CD4-positive, alpha-beta T cell (primary cell): Measurements from ENCODE around the gene NCK2. TPM values are rescaled to one million over a fixed set of nuclear protein-coding genes. Genes with fewer than 3 reads are reported as not detected.

Source experiments
- ATAC-seq: fragments of 200-7000 bp; cut with Tn5 transposase; one replicate; pipeline ENCODE4 v1.10.0; 2022; ENCODE audit warnings: mild to moderate bottlenecking; ENCODE audit not compliant: poor library complexity
- CTCF ChIA-PET: fragments of 350-600 bp; sonication (Branson Sonifier 250); formaldehyde crosslinking; loops from one replicate; lab custom pipeline; 2021; ENCODE audit warnings: antibody characterized with exemption, inconsistent platforms; lab: Charles Lee
- POLR2A ChIA-PET: fragments of 350-600 bp; sonication (Branson Sonifier 250); formaldehyde crosslinking; loops from one replicate; lab custom pipeline; 2021; ENCODE audit warnings: antibody characterized with exemption, inconsistent platforms; lab: Charles Lee
- DNase-seq, 14 experiments: peaks; one replicate each; pipeline ENCODE4 v3.0.0-alpha.2; 2013 to 2020; ENCODE audit warnings: mixed read lengths in 2 of 14
- H3K27ac ChIP-seq, 2 donors: one replicate each; pipeline versions ENCODE4 v1.5.1 to v1.7.0; 2013; ENCODE audit warnings: low read length in 2 of 2, low read depth in 1 of 2, mild to moderate bottlenecking in 1 of 2
- H3K27me3 ChIP-seq, 2 experiments: 1 replicate in 1 of 2; 2 replicates in 1 of 2; pipeline versions ENCODE4 v1.6.1 to v1.7.0; 2013; ENCODE audit warnings: low read length in 2 of 2, control low read depth in 1 of 2, mild to moderate bottlenecking in 1 of 2, moderate library complexity in 1 of 2; ENCODE audit not compliant: insufficient read depth in 2 of 2, control insufficient read depth in 1 of 2
- H3K36me3 ChIP-seq: one replicate; pipeline ENCODE4 v1.6.1; 2013; ENCODE audit warnings: low read length, control low read depth; ENCODE audit not compliant: insufficient read depth
- H3K4me1 ChIP-seq: one replicate; pipeline ENCODE4 v1.6.1; 2013; ENCODE audit warnings: low read length, control low read depth; ENCODE audit not compliant: insufficient read depth
- H3K4me3 ChIP-seq: one replicate; pipeline ENCODE4 v1.5.1; 2013; ENCODE audit warnings: mild to moderate bottlenecking, low read length, moderate library complexity
- H3K9me3 ChIP-seq, 2 experiments: 1 replicate in 1 of 2; 2 replicates in 1 of 2; pipeline versions ENCODE4 v1.6.1 to v1.7.0; 2013; ENCODE audit warnings: low read length in 2 of 2, mild to moderate bottlenecking in 2 of 2, control low read depth in 1 of 2, moderate library complexity in 1 of 2; ENCODE audit not compliant: control insufficient read depth in 1 of 2, insufficient read depth in 1 of 2
- H3K27ac Mint-ChIP-seq: one replicate; pipeline ENCODE4 v1.8.0; 2020; ENCODE audit warnings: mixed read lengths
- H3K27me3 Mint-ChIP-seq: one replicate; pipeline ENCODE4 v1.8.0; 2021; ENCODE audit warnings: mixed read lengths
- H3K36me3 Mint-ChIP-seq: one replicate; pipeline ENCODE4 v1.8.0; 2021; ENCODE audit warnings: low read depth, mixed read lengths
- H3K4me1 Mint-ChIP-seq: one replicate; pipeline ENCODE4 v1.8.0; 2021; ENCODE audit warnings: low read depth, mixed read lengths
- H3K4me3 Mint-ChIP-seq: one replicate; pipeline ENCODE4 v1.8.0; 2020; ENCODE audit warnings: mild to moderate bottlenecking, mixed read lengths
- H3K9me3 Mint-ChIP-seq: one replicate; pipeline ENCODE4 v1.8.0; 2020; ENCODE audit warnings: mixed read lengths
- intact Hi-C, 2 experiments: fragments of 100-400 bp; cut with DNase I in 1 of 2; cut with micrococcal nuclease in 1 of 2; formaldehyde crosslinking; loops; one replicate each; pipeline versions ENCODE4 v1.15.1 to v1.9.0; 2023 to 2025; cut with DNase I, micrococcal nuclease
- total RNA-seq, 174 experiments: library from RNA in 2 of 174; stranded (reverse) in 2 of 174; gene quantifications; one replicate each; pipeline ENCODE4 v1.2.3 and lab custom pipeline; 2021 to 2026
- TF ChIP-seq, protein P1 (sequence below): fragments of 200-600 bp; IDR thresholded peaks from one replicate; pipeline ENCODE4 v1.8.0; 2022; ENCODE audit warnings: antibody characterized with exemption, mild to moderate bottlenecking

The NCK2 gene
- total RNA-seq, 2 experiments from 2014 or later: 92.1 to 92.3 TPM

DNA sequence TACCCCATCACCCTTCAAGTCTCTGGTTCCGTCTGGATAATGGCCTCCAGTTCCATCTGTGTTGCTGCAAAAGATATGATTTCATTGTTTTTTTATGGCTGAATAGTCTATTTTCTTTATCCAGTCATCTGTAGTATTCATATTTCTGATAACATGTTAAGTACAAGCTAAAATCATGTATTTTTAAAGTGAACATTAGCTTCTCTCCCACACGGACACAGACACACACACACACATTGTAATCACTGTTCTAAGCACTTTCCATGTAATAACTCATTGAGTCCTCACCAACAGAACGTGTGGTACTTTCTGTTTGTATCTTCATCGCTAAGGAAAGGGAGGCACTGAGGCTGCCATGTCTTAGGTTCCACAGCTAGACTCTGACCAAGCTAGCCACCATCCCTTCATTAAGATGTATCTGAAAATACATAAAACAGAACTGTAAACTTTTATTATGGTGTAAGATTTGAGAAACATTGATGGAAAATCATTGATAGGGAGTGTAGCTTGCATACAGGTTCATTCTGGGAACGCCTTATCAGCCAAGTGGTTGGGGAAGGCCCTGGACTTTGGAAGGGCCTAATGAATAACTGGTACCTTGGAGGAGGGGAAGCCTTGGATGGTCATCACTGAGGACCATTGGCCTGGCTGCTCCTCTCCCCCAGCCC, 8.1 kb downstream of the NCK2 start:
- CTCF ChIA-PET: interaction anchor here (1.6 kb wide), 1 partner anchor 11 kb away, joined by 5 read pairs; no protein-coding TSS in a partner anchor
- H3K36me3 Mint-ChIP-seq: peaks cover 73% of the 10 kb centered on the region
- H3K9me3 Mint-ChIP-seq: no peaks in the 10 kb centered on the region
- POLR2A ChIA-PET: interaction anchor here (1.0 to 8.7 kb wide), 9 partner anchors 11 to 344 kb away, joined by 3 to 69 read pairs (median 18); no protein-coding TSS in a partner anchor
- H3K4me3 Mint-ChIP-seq: peak overlapping the region; percentile 69
- peak overlapping the region; percentile 98 for H3K27ac Mint-ChIP-seq
- Histone ChIP-seq H3K27ac (peak overlapping the region; percentile 81 to 88), H3K4me1 (peaks cover 96% of the 10 kb centered on the region), H3K36me3 (peaks cover 23% of the 10 kb centered on the region), H3K27me3 (no peaks in the 10 kb centered on the region), H3K9me3 (no peaks in the 10 kb centered on the region), H3K4me3 (peak overlapping the region; percentile 28)
- DNase-seq: no peak
- no peaks in the 10 kb centered on the region for H3K27me3 Mint-ChIP-seq
- no peak for ATAC-seq
- intact Hi-C loops: loop anchor here (5.0 to 10.0 kb wide), 2 partner anchors 34 to 178 kb away; no protein-coding TSS in a partner anchor
- TF ChIP-seq, protein P1, sequence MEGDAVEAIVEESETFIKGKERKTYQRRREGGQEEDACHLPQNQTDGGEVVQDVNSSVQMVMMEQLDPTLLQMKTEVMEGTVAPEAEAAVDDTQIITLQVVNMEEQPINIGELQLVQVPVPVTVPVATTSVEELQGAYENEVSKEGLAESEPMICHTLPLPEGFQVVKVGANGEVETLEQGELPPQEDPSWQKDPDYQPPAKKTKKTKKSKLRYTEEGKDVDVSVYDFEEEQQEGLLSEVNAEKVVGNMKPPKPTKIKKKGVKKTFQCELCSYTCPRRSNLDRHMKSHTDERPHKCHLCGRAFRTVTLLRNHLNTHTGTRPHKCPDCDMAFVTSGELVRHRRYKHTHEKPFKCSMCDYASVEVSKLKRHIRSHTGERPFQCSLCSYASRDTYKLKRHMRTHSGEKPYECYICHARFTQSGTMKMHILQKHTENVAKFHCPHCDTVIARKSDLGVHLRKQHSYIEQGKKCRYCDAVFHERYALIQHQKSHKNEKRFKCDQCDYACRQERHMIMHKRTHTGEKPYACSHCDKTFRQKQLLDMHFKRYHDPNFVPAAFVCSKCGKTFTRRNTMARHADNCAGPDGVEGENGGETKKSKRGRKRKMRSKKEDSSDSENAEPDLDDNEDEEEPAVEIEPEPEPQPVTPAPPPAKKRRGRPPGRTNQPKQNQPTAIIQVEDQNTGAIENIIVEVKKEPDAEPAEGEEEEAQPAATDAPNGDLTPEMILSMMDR: no peak
- H3K4me1 Mint-ChIP-seq: peaks cover 98% of the 10 kb centered on the region

DNA sequence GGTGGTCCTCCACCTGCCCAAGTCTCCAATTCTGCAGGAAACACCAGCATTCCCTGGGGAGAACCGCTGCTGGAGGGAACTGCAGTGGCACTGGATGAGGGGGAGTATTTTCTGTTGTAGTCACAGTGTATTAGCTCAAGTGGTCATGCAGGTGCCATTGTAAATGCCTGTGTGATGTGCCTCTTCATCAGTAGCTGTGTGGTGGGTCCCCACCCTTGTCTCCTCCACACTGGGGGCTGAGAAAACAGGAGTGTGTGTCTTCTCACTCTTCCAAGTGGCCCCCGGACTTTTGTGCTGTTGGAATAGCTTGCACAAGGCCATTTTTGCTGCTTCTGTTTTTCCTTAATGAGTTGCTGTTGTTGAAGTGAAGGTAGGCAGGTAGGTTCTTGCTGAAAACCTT, 8.7 kb downstream of the NCK2 start:
- intact Hi-C loops: loop anchor here (5.0 to 10.0 kb wide), 2 partner anchors 34 to 179 kb away; no protein-coding TSS in a partner anchor
- H3K4me1 ChIP-seq: peaks cover 95% of the 10 kb centered on the region
- H3K4me1 Mint-ChIP-seq: peaks cover 97% of the 10 kb centered on the region
- H3K27ac Mint-ChIP-seq: peak overlapping the region; percentile 98
- no peaks in the 10 kb centered on the region for H3K9me3 ChIP-seq
- peaks cover 23% of the 10 kb centered on the region for H3K36me3 ChIP-seq
- DNase-seq: no peak
- TF ChIP-seq, protein P1: no peak
- no peak for ATAC-seq
- peak overlapping the region; percentile 69 for H3K4me3 Mint-ChIP-seq
- ChIA-PET CTCF (interaction anchor here (1.6 kb wide), 1 partner anchor 10 kb away, joined by 5 read pairs; no protein-coding TSS in a partner anchor), POLR2A (interaction anchor here (0.6 to 8.7 kb wide), 14 partner anchors 8 to 343 kb away, joined by 3 to 69 read pairs (median 8); partner anchors contain the start of gene NCK2)
- peak overlapping the region; percentile 28 for H3K4me3 ChIP-seq
- no peaks in the 10 kb centered on the region for H3K9me3 Mint-ChIP-seq
- peak overlapping the region; percentile 81 to 88 for H3K27ac ChIP-seq
- peaks cover 68% of the 10 kb centered on the region for H3K36me3 Mint-ChIP-seq
- H3K27me3 ChIP-seq: no peaks in the 10 kb centered on the region
- no peaks in the 10 kb centered on the region for H3K27me3 Mint-ChIP-seq

DNA sequence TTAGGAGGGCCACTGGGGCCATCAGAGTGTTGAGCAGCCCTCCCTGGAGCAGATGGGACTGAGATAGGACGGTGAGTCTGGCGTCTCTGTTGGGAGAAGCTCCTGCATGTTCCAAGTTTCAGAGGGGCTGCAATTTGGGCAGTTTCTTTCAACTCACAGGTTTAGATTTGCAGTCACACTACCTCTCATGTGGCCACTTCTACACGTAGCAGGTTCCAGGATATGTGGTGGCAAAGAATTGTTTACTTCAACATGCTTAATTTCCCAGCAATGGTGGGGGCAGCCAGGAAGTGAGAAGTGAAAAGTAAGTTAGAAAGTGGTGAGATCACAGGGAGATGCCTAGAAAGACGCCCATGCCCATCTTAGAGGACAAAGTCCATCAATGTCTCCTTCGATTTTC, 9.3 kb downstream of the NCK2 start:
- ATAC-seq: peak; percentile 68
- peak overlapping the region; percentile 98 for H3K27ac Mint-ChIP-seq
- H3K27me3 Mint-ChIP-seq: no peaks in the 10 kb centered on the region
- H3K4me1 Mint-ChIP-seq: peaks cover 96% of the 10 kb centered on the region
- intact Hi-C loops: loop anchor here (1.0 to 10.0 kb wide), 4 partner anchors 8 to 179 kb away; no protein-coding TSS in a partner anchor
- no peaks in the 10 kb centered on the region for H3K9me3 Mint-ChIP-seq
- CTCF ChIA-PET: interaction anchor here (0.8 to 1.8 kb wide), 3 partner anchors 8 to 18 kb away, joined by 3 to 5 read pairs (median 5); no protein-coding TSS in a partner anchor
- TF ChIP-seq, protein P1: no peak
- peaks cover 23% of the 10 kb centered on the region for H3K36me3 ChIP-seq
- H3K27me3 ChIP-seq: no peaks in the 10 kb centered on the region
- peak overlapping the region; percentile 56 for H3K4me3 Mint-ChIP-seq
- peak overlapping the region; percentile 28 for H3K4me3 ChIP-seq
- H3K36me3 Mint-ChIP-seq: peaks cover 69% of the 10 kb centered on the region
- H3K27ac ChIP-seq: peak overlapping the region; percentile 81 to 88
- peaks cover 91% of the 10 kb centered on the region for H3K4me1 ChIP-seq
- POLR2A ChIA-PET: interaction anchor here (0.6 to 8.7 kb wide), 16 partner anchors 8 to 342 kb away, joined by 3 to 69 read pairs (median 4); partner anchors contain the start of gene NCK2
- no peaks in the 10 kb centered on the region for H3K9me3 ChIP-seq
- peak in 12 of 14 experiments; percentile 25 to 89 (median 56) for DNase-seq
